Gastrocnemius medialis (tissue), 4 donors: ENCODE measurements around the gene TMEM51. TPM values are rescaled to one million over a fixed set of nuclear protein-coding genes. Genes with fewer than 3 reads are reported as not detected.

Source experiments
- ATAC-seq, 2 donors: fragments of 150-250 bp; one replicate each; pipeline ENCODE4 v1.9.1; 2016
- DNase-seq, 2 donors: peaks; one replicate each; pipeline ENCODE4 v3.0.0-alpha.2; 2019
- H3K27ac ChIP-seq, 4 donors: fragments of 200-600 bp; sonication (generic); 1 replicate in 1 of 4; 2 replicates in 3 of 4; pipeline ENCODE4 v1.5.1; 2016 to 2018; ENCODE audit warnings: mild to moderate bottlenecking in 2 of 4, moderate library complexity in 1 of 4
- H3K27me3 ChIP-seq, 3 donors: fragments of 200-600 bp; sonication (generic) in 2 of 3; 1 replicate in 1 of 3; 2 replicates in 2 of 3; pipeline versions ENCODE4 v1.5.1 to v1.6.0; 2016 to 2019; ENCODE audit warnings: mild to moderate bottlenecking in 1 of 3, moderate library complexity in 1 of 3
- H3K36me3 ChIP-seq, 2 donors: fragments of 200-600 bp; sonication (generic) in 1 of 2; one replicate each; pipeline ENCODE4 v1.5.1; 2017 to 2018
- H3K4me1 ChIP-seq, 2 donors: fragments of 200-600 bp; sonication (generic) in 1 of 2; one replicate each; pipeline ENCODE4 v1.5.1; 2016 to 2017; ENCODE audit warnings: mild to moderate bottlenecking in 2 of 2
- H3K4me3 ChIP-seq, 4 donors: fragments of 200-600 bp; sonication (generic) in 3 of 4; 1 replicate in 1 of 4; 2 replicates in 3 of 4; pipeline ENCODE4 v1.5.1; 2016 to 2019; ENCODE audit warnings: mild to moderate bottlenecking in 2 of 4
- H3K9me3 ChIP-seq, 3 donors: fragments of 200-600 bp; sonication (generic) in 2 of 3; 1 replicate in 1 of 3; 2 replicates in 2 of 3; pipeline ENCODE4 v1.5.1; 2016 to 2019
- POLR2A ChIP-seq, 2 donors: fragments of 450-650 bp; IDR thresholded peaks; one replicate each; pipeline ENCODE4 v1.6.1; 2017; ENCODE audit warnings: antibody characterized with exemption in 2 of 2, mild to moderate bottlenecking in 2 of 2, moderate library complexity in 2 of 2
- in situ Hi-C, 4 donors: fragments of 200-750 bp; cut with MboI; loops; one replicate each; pipeline versions ENCODE4 v1.15.0 to v1.8.0; 2017; ENCODE audit warnings: low sequenced_read_pairs in 4 of 4
- intact Hi-C: fragments of 100-400 bp; cut with DNase I; formaldehyde crosslinking; loops from one replicate; pipeline ENCODE4 v1.15.1; 2023; ENCODE audit warnings: low total_unique reads
- total RNA-seq, 4 donors: library from RNA; depleted of rRNA; stranded (reverse); fragments of >200 nt; gene quantifications; one replicate each; pipeline versions ENCODE4 v1.1.0 to v1.2.3, GENCODE V29; 2016
- TF ChIP-seq, protein P1 (sequence below), 5 experiments: fragments of 450-650 bp in 3 of 5; fragments of 200-600 bp in 2 of 5; sonication (generic) in 2 of 5; IDR thresholded peaks in 4 of 5; conservative IDR thresholded peaks in 1 of 5; 1 replicate in 4 of 5; 2 replicates in 1 of 5; pipeline ENCODE4 v1.5.1; 2016 to 2019; ENCODE audit warnings: antibody characterized with exemption in 5 of 5, mild to moderate bottlenecking in 3 of 5, moderate library complexity in 3 of 5

Gene TMEM51
- total RNA-seq, 4 donors from 2014 or later = 0.73 to 2.7 (median 1.8) TPM; not detected in 1

GRCh38 chr1:15245593-15246360 is 92.2 kb downstream of the TMEM51 start:
- no peak overlapping the region for H3K27ac ChIP-seq
- no peaks in the 10 kb centered on the region for H3K36me3 ChIP-seq
- intact Hi-C loops = no loop called here
- in situ Hi-C loops = no loop called here
- ATAC-seq (no peak), DNase-seq (no peak)
- TF ChIP-seq, protein P1, sequence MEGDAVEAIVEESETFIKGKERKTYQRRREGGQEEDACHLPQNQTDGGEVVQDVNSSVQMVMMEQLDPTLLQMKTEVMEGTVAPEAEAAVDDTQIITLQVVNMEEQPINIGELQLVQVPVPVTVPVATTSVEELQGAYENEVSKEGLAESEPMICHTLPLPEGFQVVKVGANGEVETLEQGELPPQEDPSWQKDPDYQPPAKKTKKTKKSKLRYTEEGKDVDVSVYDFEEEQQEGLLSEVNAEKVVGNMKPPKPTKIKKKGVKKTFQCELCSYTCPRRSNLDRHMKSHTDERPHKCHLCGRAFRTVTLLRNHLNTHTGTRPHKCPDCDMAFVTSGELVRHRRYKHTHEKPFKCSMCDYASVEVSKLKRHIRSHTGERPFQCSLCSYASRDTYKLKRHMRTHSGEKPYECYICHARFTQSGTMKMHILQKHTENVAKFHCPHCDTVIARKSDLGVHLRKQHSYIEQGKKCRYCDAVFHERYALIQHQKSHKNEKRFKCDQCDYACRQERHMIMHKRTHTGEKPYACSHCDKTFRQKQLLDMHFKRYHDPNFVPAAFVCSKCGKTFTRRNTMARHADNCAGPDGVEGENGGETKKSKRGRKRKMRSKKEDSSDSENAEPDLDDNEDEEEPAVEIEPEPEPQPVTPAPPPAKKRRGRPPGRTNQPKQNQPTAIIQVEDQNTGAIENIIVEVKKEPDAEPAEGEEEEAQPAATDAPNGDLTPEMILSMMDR (IDR thresholded peaks at IDR 0.05 in 4 of 5, conservative IDR thresholded peaks at IDR 0.05 in 1 of 5) = no peak
- TF ChIP-seq POLR2A (IDR thresholded peaks at IDR 0.05) = no peak
- H3K9me3 ChIP-seq = no peaks in the 10 kb centered on the region
- H3K27me3 ChIP-seq = peaks cover 7 to 26% (median 13%) of the 10 kb centered on the region in 3 donors
- H3K4me3 ChIP-seq = no peak overlapping the region
- H3K4me1 ChIP-seq = no peaks in the 10 kb centered on the region

- H3K27ac ChIP-seq = no peak within 1 kb of the TSS
- ATAC-seq = no peak
- peak within 1 kb of the TSS in 3 of 4 donors; percentile 23 to 46 (median 38) for H3K4me3 ChIP-seq
- intact Hi-C loops = no loop called here
- DNase-seq = no peak
- TF ChIP-seq POLR2A (IDR thresholded peaks at IDR 0.05) = no peak
- TF ChIP-seq, protein P1 (IDR thresholded peaks at IDR 0.05 in 4 of 5, conservative IDR thresholded peaks at IDR 0.05 in 1 of 5) = no peak
- in situ Hi-C loops = no loop called here
- H3K36me3 ChIP-seq = no peaks in the 10 kb centered on the region
- H3K4me1 ChIP-seq = no peaks in the 10 kb centered on the region
- no peaks in the 10 kb centered on the region for H3K9me3 ChIP-seq
- peaks cover 7 to 26% (median 13%) of the 10 kb centered on the region in 3 donors for H3K27me3 ChIP-seq
Measured at GRCh38 chr1:15246960-15247614, 93.5 kb downstream of the TMEM51 start, which contains the start of gene FHAD1. Gene FHAD1 (plus strand): TSS chr1:15247223. CDS start chr1:15251785, 4,562 bp downstream.

- no peak overlapping the region for H3K4me3 ChIP-seq
- TF ChIP-seq, protein P1 (IDR thresholded peaks at IDR 0.05 in 4 of 5, conservative IDR thresholded peaks at IDR 0.05 in 1 of 5) = no peak
- no peak for TF ChIP-seq POLR2A (IDR thresholded peaks at IDR 0.05)
- H3K36me3 ChIP-seq = no peaks in the 10 kb centered on the region
- in situ Hi-C loops (no loop called here), intact Hi-C loops (no loop called here)
- ATAC-seq (no peak), DNase-seq (no peak)
- H3K27ac ChIP-seq = no peak overlapping the region
- no peaks in the 10 kb centered on the region for H3K4me1 ChIP-seq
- H3K9me3 ChIP-seq = no peaks in the 10 kb centered on the region
- H3K27me3 ChIP-seq = peaks cover 7 to 26% (median 13%) of the 10 kb centered on the region in 3 donors
Measured at GRCh38 chr1:15248216-15248615, 94.7 kb downstream of the TMEM51 start.

DNA sequence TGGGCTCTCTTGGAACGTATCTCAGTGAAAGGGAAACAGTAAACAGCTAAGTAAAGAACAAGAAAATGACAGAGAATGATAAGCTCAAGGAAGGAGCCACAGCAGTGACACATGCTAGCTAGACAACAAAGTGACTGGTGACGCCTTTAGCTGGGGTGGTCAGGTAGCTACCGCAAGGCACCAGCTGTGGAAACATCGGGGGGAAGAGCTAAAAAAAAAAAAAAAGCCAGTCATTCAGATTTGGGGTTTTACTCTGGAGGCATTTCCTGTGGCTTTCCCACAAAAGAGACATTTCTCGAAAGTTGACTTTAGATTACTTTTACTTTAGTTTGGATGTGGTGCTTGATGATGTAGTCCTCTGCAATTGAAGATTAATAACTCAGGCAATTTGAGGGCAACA is 95.5 kb downstream of the TMEM51 start:
- no peak for TF ChIP-seq POLR2A (IDR thresholded peaks at IDR 0.05)
- TF ChIP-seq, protein P1 (IDR thresholded peaks at IDR 0.05 in 4 of 5, conservative IDR thresholded peaks at IDR 0.05 in 1 of 5) = no peak
- in situ Hi-C loops (no loop called here), intact Hi-C loops (no loop called here)
- Histone ChIP-seq H3K27me3 (peaks cover 7 to 26% (median 13%) of the 10 kb centered on the region in 3 donors), H3K27ac (no peak overlapping the region), H3K4me3 (no peak overlapping the region), H3K4me1 (no peaks in the 10 kb centered on the region), H3K9me3 (no peaks in the 10 kb centered on the region), H3K36me3 (no peaks in the 10 kb centered on the region)
- DNase-seq (no peak), ATAC-seq (no peak)
